B cell (primary cell): Measurements from ENCODE around the gene C15orf62. TPM values are rescaled to one million over a fixed set of nuclear protein-coding genes. Genes with fewer than 3 reads are reported as not detected.

ENCODE experiments used
- ATAC-seq: fragments of 200-7000 bp; cut with Tn5 transposase; one replicate; pipeline ENCODE4 v1.10.0; 2021; ENCODE audit warnings: low read depth, mild to moderate bottlenecking, moderate number of reproducible peaks, moderate library complexity
- CTCF ChIA-PET: fragments of 350-600 bp; sonication (Branson Sonifier 250); formaldehyde crosslinking; loops from one replicate; lab custom pipeline; 2021; ENCODE audit warnings: antibody characterized with exemption, inconsistent platforms; lab: Charles Lee
- POLR2A ChIA-PET: fragments of 350-600 bp; sonication (Branson Sonifier 250); formaldehyde crosslinking; loops from one replicate; lab custom pipeline; 2021; ENCODE audit warnings: antibody characterized with exemption; lab: Charles Lee
- DNase-seq: peaks from one replicate; pipeline ENCODE4 v3.0.0; 2013
- H2AFZ ChIP-seq: 2 replicates; pipeline ENCODE4 v1.6.1; 2012; ENCODE audit warnings: mild to moderate bottlenecking, low read depth, low read length; ENCODE audit not compliant: insufficient read depth, poor library complexity, severe bottlenecking
- H3K27ac ChIP-seq, 2 donors: 1 replicate in 1 of 2; 2 replicates in 1 of 2; pipeline ENCODE4 v1.5.1; 2012 to 2013; ENCODE audit warnings: low read length in 2 of 2, mild to moderate bottlenecking in 2 of 2, moderate library complexity in 1 of 2
- H3K27me3 ChIP-seq, 4 experiments: fragments of 200-600 bp in 1 of 4; sonication (generic) in 1 of 4; replicated peaks in 1 of 4; 1 replicate in 2 of 4; 2 replicates in 2 of 4; pipeline versions ENCODE4 v1.6.1 to v1.7.0; 2013 to 2016; ENCODE audit warnings: low read length in 3 of 4, mild to moderate bottlenecking in 2 of 4, mixed read lengths in 1 of 4, moderate library complexity in 1 of 4; ENCODE audit not compliant: insufficient read depth in 4 of 4, control insufficient read depth in 3 of 4; ENCODE audit errors: control extremely low read depth in 1 of 4
- H3K36me3 ChIP-seq, 2 experiments: replicated peaks in 1 of 2; 1 replicate in 1 of 2; 2 replicates in 1 of 2; pipeline versions ENCODE4 v1.6.1 to v1.7.1; 2013; ENCODE audit warnings: low read length in 1 of 2; ENCODE audit not compliant: insufficient read depth in 2 of 2, control insufficient read depth in 1 of 2; ENCODE audit errors: control extremely low read depth in 1 of 2, extremely low read depth in 1 of 2
- H3K4me1 ChIP-seq, 2 donors: fragments of 200-600 bp in 1 of 2; sonication (generic) in 1 of 2; 1 replicate in 1 of 2; 2 replicates in 1 of 2; pipeline versions ENCODE4 v1.5.1 to v1.6.1; 2013 to 2017; ENCODE audit warnings: low read length in 2 of 2; ENCODE audit not compliant: control insufficient read depth in 2 of 2, insufficient read depth in 2 of 2
- H3K4me2 ChIP-seq: replicated peaks from 2 replicates; pipeline ENCODE3; 2012; ENCODE audit warnings: mild to moderate bottlenecking, low read depth, low read length; ENCODE audit not compliant: poor library complexity, severe bottlenecking
- H3K4me3 ChIP-seq, 5 experiments: fragments of 200-600 bp in 1 of 5; sonication (generic) in 1 of 5; 1 replicate in 3 of 5; 2 replicates in 2 of 5; pipeline versions ENCODE4 v1.5.1 to v1.7.0; 2011 to 2016; ENCODE audit warnings: low read length in 4 of 5, mild to moderate bottlenecking in 4 of 5, low read depth in 2 of 5, control low read depth in 1 of 5, moderate library complexity in 1 of 5; ENCODE audit not compliant: insufficient read depth in 1 of 5; ENCODE audit errors: control extremely low read depth in 1 of 5, extremely low read depth in 1 of 5
- H3K79me2 ChIP-seq: fragments of 200-600 bp; sonication (generic); one replicate; pipeline ENCODE4 v1.6.0; 2016; ENCODE audit warnings: low read length; ENCODE audit not compliant: control insufficient read depth, insufficient read depth
- H3K9ac ChIP-seq: fragments of 200-600 bp; sonication (generic); 2 replicates; pipeline ENCODE4 v1.6.1; 2017; ENCODE audit warnings: mild to moderate bottlenecking, low read length, moderate library complexity
- H3K9me3 ChIP-seq, 3 donors: one replicate each; pipeline versions ENCODE4 v1.6.1 to v1.7.1; 2013; ENCODE audit warnings: low read length in 2 of 3; ENCODE audit not compliant: control insufficient read depth in 2 of 3, insufficient read depth in 1 of 3; ENCODE audit errors: control extremely low read depth in 1 of 3
- H4K20me1 ChIP-seq: 2 replicates; pipeline ENCODE4 v1.6.0; 2012; ENCODE audit warnings: mild to moderate bottlenecking, low read length; ENCODE audit not compliant: insufficient read depth, control insufficient read depth, poor library complexity, severe bottlenecking
- H3K27ac Mint-ChIP-seq: one replicate; pipeline ENCODE4 v1.8.0; 2021; ENCODE audit warnings: mixed read lengths
- H3K27me3 Mint-ChIP-seq: one replicate; pipeline ENCODE4 v1.8.0; 2021; ENCODE audit warnings: mixed read lengths
- H3K4me1 Mint-ChIP-seq: one replicate; pipeline ENCODE4 v1.8.0; 2021; ENCODE audit warnings: mixed read lengths
- H3K4me3 Mint-ChIP-seq: one replicate; pipeline ENCODE4 v1.8.0; 2021; ENCODE audit warnings: mixed read lengths
- H3K9me3 Mint-ChIP-seq: one replicate; pipeline ENCODE4 v1.8.0; 2022; ENCODE audit warnings: mixed read lengths; ENCODE audit not compliant: insufficient read depth
- CTCF ChIP-seq: fragments of 200-600 bp; IDR thresholded peaks from one replicate; pipeline ENCODE4 v1.8.0; 2022; ENCODE audit warnings: antibody characterized with exemption, mild to moderate bottlenecking
- EZH2 ChIP-seq: IDR thresholded peaks from 2 replicates; pipeline ENCODE4 v1.6.1; 2012; ENCODE audit warnings: borderline replicate concordance, low read depth, mild to moderate bottlenecking, moderate library complexity, low read length; ENCODE audit not compliant: insufficient read depth, poor library complexity, severe bottlenecking
- WGBS: methylation state at CpG from one replicate; pipeline ENCODE4 v1.1.5; 2013; ENCODE audit warnings: missing lambda C conversion rate; ENCODE audit not compliant: insufficient coverage; 5-methylcytosine and 5-hydroxymethylcytosine counted together
- intact Hi-C: fragments of 100-400 bp; cut with micrococcal nuclease; formaldehyde crosslinking; loops from one replicate; pipeline ENCODE4 v1.10.0; 2022
- polyA plus RNA-seq: library from polyadenylated mRNA; depleted of rRNA; stranded (reverse); fragments of >200 nt; gene quantifications from 2 replicates; pipeline ENCODE4 v1.2.3, GENCODE V29; 2012
- total RNA-seq, 2 donors: library from RNA; stranded (reverse); fragments of 120-200 nt in 1 of 2; gene quantifications; 1 replicate in 1 of 2; 2 replicates in 1 of 2; pipeline versions ENCODE4 v1.2.3 to v1.2.4, GENCODE V29; 2013 to 2022

Gene C15orf62
- total and polyA plus RNA-seq, 2 donors (not counting 1 experiment from before 2014, with no cell fraction given), result 0.30 to 9.5 TPM

GRCh38 chr15:40743921-40744814 is 25.6 kb upstream of the C15orf62 start:
- 88% methylated on average over 10 of the region's 12 CpGs for WGBS
- ATAC-seq, result no peak
- no peaks in the 10 kb centered on the region for H3K4me1 Mint-ChIP-seq
- H3K4me1 ChIP-seq, result no peaks in the 10 kb centered on the region
- H2AFZ ChIP-seq, result no peak overlapping the region
- no peak overlapping the region for H3K27ac Mint-ChIP-seq
- H3K27me3 Mint-ChIP-seq, result no peaks in the 10 kb centered on the region
- no peak overlapping the region for H3K4me3 Mint-ChIP-seq
- peaks cover 0 to 45% of the 10 kb centered on the region in 2 experiments for H3K36me3 ChIP-seq
- no peaks in the 10 kb centered on the region for H3K27me3 ChIP-seq
- H3K4me2 ChIP-seq, result no peak overlapping the region
- ChIA-PET CTCF (interaction anchor here (0.7 to 14.3 kb wide), 6 partner anchors 21 to 225 kb away, joined by 3 to 177 read pairs (median 4); no protein-coding TSS in a partner anchor), POLR2A (interaction anchor here (0.6 kb wide), 1 partner anchor 15 kb away, joined by 3 read pairs; no protein-coding TSS in a partner anchor)
- intact Hi-C loops, result no loop called here
- H4K20me1 ChIP-seq, result no peaks in the 10 kb centered on the region
- no peak overlapping the region for H3K27ac ChIP-seq
- H3K9ac ChIP-seq, result no peak overlapping the region
- H3K9me3 ChIP-seq, result no peaks in the 10 kb centered on the region
- no peaks in the 10 kb centered on the region for H3K9me3 Mint-ChIP-seq
- peaks cover 5% of the 10 kb centered on the region for H3K79me2 ChIP-seq
- no peak overlapping the region for H3K4me3 ChIP-seq
- no peak for DNase-seq
- no peak for TF ChIP-seq EZH2
- no peak for TF ChIP-seq CTCF

- Mint-ChIP-seq H3K4me3 (no peak overlapping the region), H3K27me3 (no peaks in the 10 kb centered on the region), H3K4me1 (no peaks in the 10 kb centered on the region), H3K9me3 (no peaks in the 10 kb centered on the region), H3K27ac (no peak overlapping the region)
- Histone ChIP-seq H3K9ac (no peak overlapping the region), H3K79me2 (peaks cover 8% of the 10 kb centered on the region), H3K36me3 (peaks cover 0 to 45% of the 10 kb centered on the region in 2 experiments), H3K4me3 (no peak overlapping the region), H3K4me1 (no peaks in the 10 kb centered on the region), H3K27ac (no peak overlapping the region), H3K27me3 (no peaks in the 10 kb centered on the region), H2AFZ (no peak overlapping the region), H4K20me1 (no peaks in the 10 kb centered on the region), H3K4me2 (no peak overlapping the region), H3K9me3 (no peaks in the 10 kb centered on the region)
- CTCF ChIA-PET, result interaction anchor here (1.5 to 14.3 kb wide), 4 partner anchors 35 to 225 kb away, joined by 3 to 177 read pairs (median 4); no protein-coding TSS in a partner anchor
- no peak for TF ChIP-seq EZH2
- no peak for TF ChIP-seq CTCF
- WGBS, result 89% methylated on average over 5 of the region's 5 CpGs
- POLR2A ChIA-PET, result interaction anchor here (0.6 kb wide), 1 partner anchor 16 kb away, joined by 3 read pairs; no protein-coding TSS in a partner anchor
- DNase-seq (no peak), ATAC-seq (no peak)
- intact Hi-C loops, result no loop called here
These were observed 25.0 kb upstream of the C15orf62 start for GRCh38 chr15:40744815-40745152.
